A549 (cell line): ENCODE measurements around the gene CRTC2. TPM values are rescaled to one million over a fixed set of nuclear protein-coding genes. Genes with fewer than 3 reads are reported as not detected.

Experiments used
- ATAC-seq, 2 experiments: fragments of 200-7000 bp in 1 of 2; fragments of >200 bp in 1 of 2; cut with Nextera tagmentation in 1 of 2; cut with Tn5 transposase in 1 of 2; 3 replicates each; pipeline versions ENCODE4 v1.8.0 to v1.9.1; 2018 to 2020; ENCODE audit warnings: mild to moderate bottlenecking in 1 of 2, moderate library complexity in 1 of 2
- CTCF ChIA-PET: fragments of 300-600 bp; sonication (Branson Sonifier 250); formaldehyde crosslinking; extraction: SDS; loops from one replicate; lab custom pipeline; 2021; ENCODE audit warnings: antibody characterized with exemption, inconsistent platforms; lab: Yijun Ruan, JAX
- POLR2A ChIA-PET: fragments of 350-600 bp; formaldehyde crosslinking; extraction: SDS; loops from one replicate; lab custom pipeline; 2021; ENCODE audit warnings: antibody characterized with exemption, inconsistent platforms; lab: Yijun Ruan, JAX
- DNase-seq, 2 experiments: peaks; one replicate each; pipeline versions ENCODE4 v3.0.0 to v3.0.0-alpha.2; 2011 to 2016; ENCODE audit warnings: low read depth in 1 of 2, low spot score in 1 of 2
- FAIRE-seq: peaks from 2 replicates; lab custom pipeline; 2011; peaks lifted over from hg19 to GRCh38; lab: Jason Lieb, UNC
- H3K27ac ChIP-seq, 2 experiments: fragments of >200 bp; sonication (Bioruptor Twin); formaldehyde crosslinking; 3 replicates each; pipeline ENCODE4 v1.5.1; 2016 to 2017
- H3K4me1 ChIP-seq: fragments of >200 bp; sonication (Bioruptor Twin); formaldehyde crosslinking; 3 replicates; pipeline ENCODE4 v1.6.1; 2016
- H3K4me2 ChIP-seq: fragments of >200 bp; sonication (Bioruptor Twin); formaldehyde crosslinking; 3 replicates; pipeline ENCODE4 v1.6.1; 2016
- H3K4me3 ChIP-seq: fragments of >200 bp; sonication (Bioruptor Twin); formaldehyde crosslinking; 3 replicates; pipeline ENCODE4 v1.5.1; 2016
- H3K9me3 ChIP-seq: fragments of >200 bp; sonication (Bioruptor Twin); formaldehyde crosslinking; 3 replicates; pipeline ENCODE4 v1.6.1; 2016
- BHLHE40 ChIP-seq: IDR thresholded peaks from 2 replicates; pipeline ENCODE4 v1.6.1; 2012; ENCODE audit warnings: low read depth, low read length, inconsistent platforms
- CBX2 ChIP-seq: fragments of 200-600 bp; sonication (generic); IDR thresholded peaks from 2 replicates; pipeline ENCODE4 v1.6.1; 2016; ENCODE audit warnings: low read depth, mild to moderate bottlenecking, borderline replicate concordance
- CEBPB ChIP-seq, 2 experiments: fragments of >200 bp in 1 of 2; sonication (Bioruptor Twin) in 1 of 2; formaldehyde crosslinking in 1 of 2; IDR thresholded peaks; 2 replicates each; pipeline ENCODE4 v1.6.1; 2012 to 2016
- CHD2 ChIP-seq: fragments of 150-350 bp; IDR thresholded peaks from 2 replicates; pipeline ENCODE4 v1.6.1; 2014; ENCODE audit warnings: low read length; ENCODE audit not compliant: partially characterized antibody
- CHD4 ChIP-seq: fragments of 200-600 bp; sonication (generic); IDR thresholded peaks from 2 replicates; pipeline ENCODE4 v1.6.1; 2016; ENCODE audit warnings: antibody characterized with exemption, mild to moderate bottlenecking, borderline replicate concordance
- ESRRA ChIP-seq: fragments of 150-350 bp; IDR thresholded peaks from 2 replicates; pipeline ENCODE4 v1.6.1; 2014; ENCODE audit warnings: mild to moderate bottlenecking, low read length, borderline replicate concordance
- GATA3 ChIP-seq: IDR thresholded peaks from 2 replicates; pipeline ENCODE4 v1.6.1; 2012; ENCODE audit warnings: borderline replicate concordance
- HDAC2 ChIP-seq: fragments of 200-600 bp; sonication (generic); IDR thresholded peaks from 2 replicates; pipeline ENCODE4 v1.6.1; 2016
- HOXA7 ChIP-seq: fragments of 250-450 bp; sonication (Bioruptor Pico); IDR thresholded peaks from 2 replicates; pipeline ENCODE4 v1.5.0; 2020; ENCODE audit warnings: mild to moderate bottlenecking, moderate library complexity
- JUN ChIP-seq, 2 experiments: fragments of >200 bp; sonication (Bioruptor Twin); formaldehyde crosslinking; IDR thresholded peaks; 2 replicates in 1 of 2; 3 replicates in 1 of 2; pipeline ENCODE4 v1.6.1; 2016 to 2017
- KDM5A ChIP-seq: fragments of 200-600 bp; sonication (generic); IDR thresholded peaks from 2 replicates; pipeline ENCODE4 v1.6.1; 2016; ENCODE audit warnings: antibody characterized with exemption, mild to moderate bottlenecking
- MAFK ChIP-seq: fragments of 450-650 bp; IDR thresholded peaks from 2 replicates; pipeline ENCODE4 v1.6.1; 2014; ENCODE audit not compliant: partially characterized antibody
- MAZ ChIP-seq: fragments of 150-350 bp; IDR thresholded peaks from 2 replicates; pipeline ENCODE4 v1.6.1; 2014; ENCODE audit warnings: antibody characterized with exemption, low read depth, low read length, borderline replicate concordance
- MYC ChIP-seq: IDR thresholded peaks from 2 replicates; pipeline ENCODE4 v1.6.1; 2012; ENCODE audit warnings: mild to moderate bottlenecking, inconsistent platforms, low read length, improper control_type of control experiment, borderline replicate concordance
- NPAS2 ChIP-seq: fragments of 250-450 bp; sonication (Bioruptor Pico); IDR thresholded peaks from 2 replicates; pipeline ENCODE4 v1.8.0; 2022; ENCODE audit warnings: mild to moderate bottlenecking, moderate library complexity, borderline replicate concordance
- PHF8 ChIP-seq: fragments of 200-600 bp; sonication (generic); IDR thresholded peaks from 2 replicates; pipeline ENCODE4 v1.6.1; 2016; ENCODE audit warnings: low read depth, mild to moderate bottlenecking, antibody characterized with exemption, moderate library complexity, borderline replicate concordance
- POLR2AphosphoS2 ChIP-seq: conservative IDR thresholded peaks from 2 replicates; pipeline ENCODE4 v1.6.1; 2012; ENCODE audit warnings: low read length, improper control_type of control experiment, inconsistent platforms
- RAD21 ChIP-seq, 2 experiments: fragments of >200 bp in 1 of 2; sonication (Bioruptor Twin) in 1 of 2; formaldehyde crosslinking in 1 of 2; IDR thresholded peaks in 1 of 2; conservative IDR thresholded peaks in 1 of 2; 2 replicates in 1 of 2; 3 replicates in 1 of 2; pipeline ENCODE4 v1.6.1; 2012 to 2018; ENCODE audit warnings: inconsistent platforms in 1 of 2
- TP53 ChIP-seq: fragments of 250-450 bp; sonication (Bioruptor Pico); IDR thresholded peaks from 2 replicates; pipeline ENCODE4 v1.5.0; 2021; ENCODE audit warnings: mild to moderate bottlenecking, moderate library complexity
- ZFP36 ChIP-seq: fragments of 450-650 bp; IDR thresholded peaks from 2 replicates; pipeline ENCODE4 v1.6.1; 2014; ENCODE audit warnings: borderline replicate concordance; ENCODE audit not compliant: partially characterized antibody
- ZNF302 ChIP-seq: fragments of 250-450 bp; sonication (Bioruptor Pico); IDR thresholded peaks from 2 replicates; pipeline ENCODE4 v1.9.0; 2021; ENCODE audit warnings: inconsistent platforms, mild to moderate bottlenecking, moderate library complexity
- ZSCAN20 ChIP-seq: fragments of 250-450 bp; sonication (Bioruptor Pico); IDR thresholded peaks from 2 replicates; pipeline ENCODE4 v1.8.0; 2022; ENCODE audit warnings: mild to moderate bottlenecking, moderate library complexity
- WGBS: methylation state at CpG from one replicate; pipeline ENCODE4 v1.1.6; 2017; ENCODE audit errors: missing lambda C conversion rate; 5-methylcytosine and 5-hydroxymethylcytosine counted together
- polyA plus RNA-seq, 4 experiments: library from polyadenylated mRNA; depleted of rRNA in 3 of 4; stranded (reverse); fragments of >200 nt; fragmentation: RNase III in 1 of 4; extraction: RNeasy Plus Mini Kit Qiagen cat#74134 plus additional on column Dnase treatment in 1 of 4; gene quantifications; 2 replicates in 3 of 4; 3 replicates in 1 of 4; pipeline ENCODE4 v1.2.3, GENCODE V29; 2011 to 2017
- TF ChIP-seq, protein P1 (sequence below): fragments of 150-350 bp; IDR thresholded peaks from 2 replicates; pipeline ENCODE4 v1.6.1; 2014; ENCODE audit warnings: low read depth, mild to moderate bottlenecking, low read length
- TF ChIP-seq, protein P2 (sequence below): IDR thresholded peaks from 2 replicates; pipeline ENCODE4 v1.6.1; 2012
- TF ChIP-seq, protein P3 (sequence below): fragments of >200 bp; sonication (Bioruptor Twin); formaldehyde crosslinking; IDR thresholded peaks from 2 replicates; pipeline ENCODE4 v1.6.1; 2016
- TF ChIP-seq, protein P4 (sequence below): fragments of >200 bp; sonication (Bioruptor Twin); formaldehyde crosslinking; IDR thresholded peaks from 3 replicates; pipeline ENCODE4 v1.6.1; 2016
- TF ChIP-seq, protein P5 (sequence below): fragments of 250-450 bp; sonication (Bioruptor Pico); IDR thresholded peaks from 2 replicates; pipeline ENCODE4 v1.5.0; 2021; ENCODE audit warnings: mild to moderate bottlenecking, moderate library complexity, borderline replicate concordance
- TF ChIP-seq, protein P6 (sequence below): IDR thresholded peaks from 2 replicates; pipeline ENCODE4 v1.6.1; 2012; ENCODE audit warnings: low read depth, borderline replicate concordance
- TF ChIP-seq, protein P7 (sequence below): fragments of 450-650 bp; IDR thresholded peaks from 2 replicates; pipeline ENCODE4 v1.6.1; 2014; ENCODE audit warnings: antibody characterized with exemption

Gene CRTC2
- polyA plus RNA-seq, 2 of the 4 experiments (the other 2 are of a cell fraction) = 19.7 to 22.3 TPM

DNA sequence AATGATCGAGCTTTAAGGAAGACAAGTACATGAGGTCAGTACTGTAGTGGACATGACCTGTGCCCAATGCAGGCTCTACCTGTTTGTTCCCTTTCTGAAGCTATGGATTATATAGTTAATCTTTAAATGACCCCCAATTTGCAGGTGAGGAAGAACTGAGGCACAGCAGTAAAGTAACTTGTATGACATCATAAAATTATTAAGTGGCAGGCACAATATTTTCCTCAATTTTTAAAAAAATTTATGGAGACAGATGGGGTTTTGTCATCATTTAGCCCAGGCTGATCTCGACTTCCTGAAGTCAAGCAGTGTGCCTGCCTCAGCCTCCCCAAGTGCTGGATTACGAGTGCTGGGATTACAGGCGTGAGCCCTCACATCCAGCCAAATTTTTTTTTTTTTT is 32.0 kb downstream of the CRTC2 start (continued):
- no peak for TF ChIP-seq MYC
- TF ChIP-seq ZNF302 (CRISPR knock-in tag) = no peak

DNA sequence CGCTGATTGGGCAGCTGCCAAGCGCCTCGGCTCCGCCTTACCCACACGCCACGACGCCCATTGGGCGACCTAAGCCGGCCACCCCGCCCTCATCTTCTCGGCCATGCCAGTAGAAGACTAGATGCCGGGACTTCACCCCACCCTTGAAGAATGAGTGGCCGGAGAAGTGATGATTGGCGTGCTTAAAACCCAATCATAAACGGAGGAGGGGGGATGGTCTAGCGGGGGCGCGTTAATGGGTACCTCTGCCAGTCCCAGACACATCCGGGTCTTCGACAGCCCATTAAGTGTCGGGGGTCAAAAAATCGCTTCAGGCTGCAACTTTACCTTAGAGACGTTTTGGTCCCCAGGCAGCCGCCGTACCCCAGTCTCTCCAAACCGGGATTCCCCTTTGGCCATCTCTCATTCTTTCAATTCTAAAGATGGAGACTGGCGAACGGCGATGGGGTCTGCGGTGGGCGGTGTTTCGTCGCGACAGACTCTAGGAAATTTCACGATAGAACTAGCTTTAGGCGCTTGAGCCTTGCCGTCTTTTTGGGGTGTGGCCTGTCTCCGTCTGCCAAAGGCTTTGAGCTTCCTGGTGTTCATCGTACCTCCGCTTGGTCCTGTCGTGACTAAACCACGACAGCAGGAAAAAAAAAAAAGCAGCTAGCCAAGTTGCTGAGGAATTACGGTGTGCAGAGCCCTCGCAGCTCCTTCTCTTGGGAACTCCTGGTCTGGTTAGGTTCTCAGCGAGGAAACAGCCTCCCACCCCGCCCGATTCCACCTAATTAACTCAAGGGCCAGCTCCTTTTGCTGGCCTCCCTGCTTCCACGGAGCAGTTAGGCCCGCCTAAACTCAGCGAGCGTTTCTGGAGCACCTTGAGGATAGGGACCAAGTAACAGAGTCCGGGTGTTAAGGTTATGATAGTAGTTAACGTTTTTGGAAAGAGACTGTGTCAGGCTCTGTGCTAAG is 35.2 kb downstream of the CRTC2 start, which contains the start of gene GATAD2B:
Gene GATAD2B (minus strand): TSS at position 1 of the 954 bp plus-strand sequence. CDS start 94,625 bp downstream, outside the sequence.
- Histone ChIP-seq H3K4me2 (peak within 1 kb of the TSS; percentile 90), H3K4me1 (peaks cover 24% of the 10 kb centered on the region), H3K27ac (peak within 1 kb of the TSS; percentile 88 to 98), H3K4me3 (peak within 1 kb of the TSS; percentile 80), H3K9me3 (no peaks in the 10 kb centered on the region)
- under 1% methylated on average over 40 of the region's 53 CpGs for WGBS
- ChIA-PET CTCF (interaction anchor here (0.6 to 4.5 kb wide), 16 partner anchors 11 to 428 kb away, joined by 3 to 15 read pairs (median 4); partner anchors contain the start of genes RAB13 and SLC39A1), POLR2A (interaction anchor here (0.8 to 2.1 kb wide), 13 partner anchors 12 to 92 kb away, joined by 3 to 12 read pairs (median 4); partner anchors contain the start of genes CREB3L4, DENND4B, JTB and RPS27)
- ATAC-seq (peak; percentile 91 to 98), DNase-seq (peak; percentile 98 to 100), FAIRE-seq (no peak)
- no peak for TF ChIP-seq HDAC2
- TF ChIP-seq, protein P1, sequence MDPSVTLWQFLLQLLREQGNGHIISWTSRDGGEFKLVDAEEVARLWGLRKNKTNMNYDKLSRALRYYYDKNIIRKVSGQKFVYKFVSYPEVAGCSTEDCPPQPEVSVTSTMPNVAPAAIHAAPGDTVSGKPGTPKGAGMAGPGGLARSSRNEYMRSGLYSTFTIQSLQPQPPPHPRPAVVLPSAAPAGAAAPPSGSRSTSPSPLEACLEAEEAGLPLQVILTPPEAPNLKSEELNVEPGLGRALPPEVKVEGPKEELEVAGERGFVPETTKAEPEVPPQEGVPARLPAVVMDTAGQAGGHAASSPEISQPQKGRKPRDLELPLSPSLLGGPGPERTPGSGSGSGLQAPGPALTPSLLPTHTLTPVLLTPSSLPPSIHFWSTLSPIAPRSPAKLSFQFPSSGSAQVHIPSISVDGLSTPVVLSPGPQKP = no peak
- TF ChIP-seq, protein P2, sequence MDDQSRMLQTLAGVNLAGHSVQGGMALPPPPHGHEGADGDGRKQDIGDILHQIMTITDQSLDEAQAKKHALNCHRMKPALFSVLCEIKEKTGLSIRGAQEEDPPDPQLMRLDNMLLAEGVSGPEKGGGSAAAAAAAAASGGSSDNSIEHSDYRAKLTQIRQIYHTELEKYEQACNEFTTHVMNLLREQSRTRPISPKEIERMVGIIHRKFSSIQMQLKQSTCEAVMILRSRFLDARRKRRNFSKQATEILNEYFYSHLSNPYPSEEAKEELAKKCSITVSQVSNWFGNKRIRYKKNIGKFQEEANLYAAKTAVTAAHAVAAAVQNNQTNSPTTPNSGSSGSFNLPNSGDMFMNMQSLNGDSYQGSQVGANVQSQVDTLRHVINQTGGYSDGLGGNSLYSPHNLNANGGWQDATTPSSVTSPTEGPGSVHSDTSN = peak; percentile 99
- no peak for TF ChIP-seq KDM5A
- TF ChIP-seq TP53 (CRISPR knock-in tag) = no peak
- peak; percentile 74 for TF ChIP-seq PHF8
- TF ChIP-seq, protein P3, sequence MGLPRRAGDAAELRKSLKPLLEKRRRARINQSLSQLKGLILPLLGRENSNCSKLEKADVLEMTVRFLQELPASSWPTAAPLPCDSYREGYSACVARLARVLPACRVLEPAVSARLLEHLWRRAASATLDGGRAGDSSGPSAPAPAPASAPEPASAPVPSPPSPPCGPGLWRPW = no peak
- TF ChIP-seq, protein P4, sequence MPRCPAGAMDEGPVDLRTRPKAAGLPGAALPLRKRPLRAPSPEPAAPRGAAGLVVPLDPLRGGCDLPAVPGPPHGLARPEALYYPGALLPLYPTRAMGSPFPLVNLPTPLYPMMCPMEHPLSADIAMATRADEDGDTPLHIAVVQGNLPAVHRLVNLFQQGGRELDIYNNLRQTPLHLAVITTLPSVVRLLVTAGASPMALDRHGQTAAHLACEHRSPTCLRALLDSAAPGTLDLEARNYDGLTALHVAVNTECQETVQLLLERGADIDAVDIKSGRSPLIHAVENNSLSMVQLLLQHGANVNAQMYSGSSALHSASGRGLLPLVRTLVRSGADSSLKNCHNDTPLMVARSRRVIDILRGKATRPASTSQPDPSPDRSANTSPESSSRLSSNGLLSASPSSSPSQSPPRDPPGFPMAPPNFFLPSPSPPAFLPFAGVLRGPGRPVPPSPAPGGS = 0 out of 3 replicates have a peak, but pooled peaks have one; percentile 45
- TF ChIP-seq MAFK = no peak
- no peak for TF ChIP-seq MYC
- TF ChIP-seq ZSCAN20 (CRISPR knock-in tag) = no peak
- TF ChIP-seq RAD21 (conservative IDR thresholded peaks at IDR 0.05 in 1 of 2, IDR thresholded peaks at IDR 0.05 in 1 of 2) = no peak; a peak in 1 of 5 replicates
- TF ChIP-seq ZFP36 = no peak
- TF ChIP-seq, protein P5, sequence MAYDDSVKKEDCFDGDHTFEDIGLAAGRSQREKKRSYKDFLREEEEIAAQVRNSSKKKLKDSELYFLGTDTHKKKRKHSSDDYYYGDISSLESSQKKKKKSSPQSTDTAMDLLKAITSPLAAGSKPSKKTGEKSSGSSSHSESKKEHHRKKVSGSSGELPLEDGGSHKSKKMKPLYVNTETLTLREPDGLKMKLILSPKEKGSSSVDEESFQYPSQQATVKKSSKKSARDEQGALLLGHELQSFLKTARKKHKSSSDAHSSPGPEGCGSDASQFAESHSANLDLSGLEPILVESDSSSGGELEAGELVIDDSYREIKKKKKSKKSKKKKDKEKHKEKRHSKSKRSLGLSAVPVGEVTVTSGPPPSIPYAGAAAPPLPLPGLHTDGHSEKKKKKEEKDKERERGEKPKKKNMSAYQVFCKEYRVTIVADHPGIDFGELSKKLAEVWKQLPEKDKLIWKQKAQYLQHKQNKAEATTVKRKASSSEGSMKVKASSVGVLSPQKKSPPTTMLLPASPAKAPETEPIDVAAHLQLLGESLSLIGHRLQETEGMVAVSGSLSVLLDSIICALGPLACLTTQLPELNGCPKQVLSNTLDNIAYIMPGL (CRISPR knock-in tag) = no peak
- TF ChIP-seq HOXA7 = no peak
- TF ChIP-seq NPAS2 (CRISPR knock-in tag) = no peak
- no peak for TF ChIP-seq ZNF302 (CRISPR knock-in tag)
- no peak for TF ChIP-seq CEBPB (IDR thresholded peaks at IDR 0.05)
- TF ChIP-seq ESRRA = no peak
- TF ChIP-seq MAZ = no peak
- TF ChIP-seq, protein P6, sequence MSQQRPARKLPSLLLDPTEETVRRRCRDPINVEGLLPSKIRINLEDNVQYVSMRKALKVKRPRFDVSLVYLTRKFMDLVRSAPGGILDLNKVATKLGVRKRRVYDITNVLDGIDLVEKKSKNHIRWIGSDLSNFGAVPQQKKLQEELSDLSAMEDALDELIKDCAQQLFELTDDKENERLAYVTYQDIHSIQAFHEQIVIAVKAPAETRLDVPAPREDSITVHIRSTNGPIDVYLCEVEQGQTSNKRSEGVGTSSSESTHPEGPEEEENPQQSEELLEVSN = peak; percentile 46; the same call in 1 of the 2 replicates
- TF ChIP-seq GATA3 = peak; percentile 31; the same call in 1 of the 2 replicates
- no peak for TF ChIP-seq BHLHE40
- TF ChIP-seq JUN (IDR thresholded peaks at IDR 0.05) = peak; percentile 67; a peak in 3 of 5 replicates
- peak; percentile 56 for TF ChIP-seq CHD2
- TF ChIP-seq, protein P7, sequence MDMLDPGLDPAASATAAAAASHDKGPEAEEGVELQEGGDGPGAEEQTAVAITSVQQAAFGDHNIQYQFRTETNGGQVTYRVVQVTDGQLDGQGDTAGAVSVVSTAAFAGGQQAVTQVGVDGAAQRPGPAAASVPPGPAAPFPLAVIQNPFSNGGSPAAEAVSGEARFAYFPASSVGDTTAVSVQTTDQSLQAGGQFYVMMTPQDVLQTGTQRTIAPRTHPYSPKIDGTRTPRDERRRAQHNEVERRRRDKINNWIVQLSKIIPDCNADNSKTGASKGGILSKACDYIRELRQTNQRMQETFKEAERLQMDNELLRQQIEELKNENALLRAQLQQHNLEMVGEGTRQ = no peak
- no peak for TF ChIP-seq POLR2AphosphoS2
- peak; percentile 97 for TF ChIP-seq CBX2
- no peak for TF ChIP-seq CHD4
